SH-SY5Y (cell line): ENCODE measurements around the gene B4GALNT1.

ENCODE experiments used
- GATA2 ChIP-seq: IDR thresholded peaks from 2 replicates; pipeline ENCODE4 v1.6.1; 2011; ENCODE audit warnings: mild to moderate bottlenecking, low read depth, low read length
- GATA3 ChIP-seq: IDR thresholded peaks from 2 replicates; pipeline ENCODE4 v1.6.1; 2011; ENCODE audit warnings: low read depth, mild to moderate bottlenecking, low read length, moderate library complexity

B4GALNT1 gene

DNA sequence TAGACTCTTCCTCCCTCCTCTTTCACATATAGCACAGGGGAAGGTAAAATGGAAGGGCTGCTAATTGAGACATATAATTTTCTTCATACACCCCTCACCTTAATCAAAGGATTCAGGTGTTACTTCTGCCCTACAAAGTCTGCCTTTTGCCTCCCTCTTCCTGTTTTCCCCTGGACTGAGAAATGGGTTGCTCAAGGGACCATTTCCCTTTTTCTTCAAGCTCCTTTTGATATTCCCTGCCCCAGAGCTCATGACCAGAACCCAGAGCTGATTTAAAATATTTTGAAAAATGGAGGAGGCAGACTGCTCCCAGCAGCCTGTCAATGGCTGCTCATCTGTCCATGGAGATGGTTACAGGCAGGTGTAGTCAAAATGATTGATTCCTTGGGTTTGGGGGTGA, 48.3 kb downstream of the B4GALNT1 start:
- TF ChIP-seq GATA2 = no peak
- no peak for TF ChIP-seq GATA3

GRCh38 chr12:57584050-57584449, 49.0 kb downstream of the B4GALNT1 start:
- TF ChIP-seq GATA3 = no peak
- TF ChIP-seq GATA2 = no peak

- TF ChIP-seq GATA3 = no peak
- TF ChIP-seq GATA2 = no peak
Measured at GRCh38 chr12:57583008-57583831, 49.8 kb downstream of the B4GALNT1 start.

DNA sequence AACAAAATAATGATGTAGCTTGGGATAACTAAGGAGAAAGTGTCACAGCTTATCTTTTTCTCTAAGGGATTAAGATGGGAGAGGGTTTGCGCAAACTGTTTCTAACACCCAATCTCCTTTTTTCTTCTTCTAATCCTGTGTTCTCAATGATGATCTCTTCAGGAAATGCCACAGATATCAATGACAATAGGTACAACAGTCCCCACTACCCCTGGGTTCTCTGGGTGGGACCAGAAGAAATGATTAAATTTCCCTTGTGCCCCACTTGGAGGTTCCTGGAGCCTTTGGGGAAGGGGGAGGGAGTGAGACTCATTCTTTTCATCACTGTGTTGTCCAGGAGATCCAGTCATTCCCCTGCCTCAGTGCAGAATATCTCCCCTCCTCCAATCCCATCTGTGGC, 50.6 kb downstream of the B4GALNT1 start:
- TF ChIP-seq GATA2 (no peak), GATA3 (no peak)

- TF ChIP-seq GATA3 (no peak), GATA2 (no peak)
Measured at GRCh38 chr12:57581802-57582201, 51.2 kb downstream of the B4GALNT1 start.

DNA sequence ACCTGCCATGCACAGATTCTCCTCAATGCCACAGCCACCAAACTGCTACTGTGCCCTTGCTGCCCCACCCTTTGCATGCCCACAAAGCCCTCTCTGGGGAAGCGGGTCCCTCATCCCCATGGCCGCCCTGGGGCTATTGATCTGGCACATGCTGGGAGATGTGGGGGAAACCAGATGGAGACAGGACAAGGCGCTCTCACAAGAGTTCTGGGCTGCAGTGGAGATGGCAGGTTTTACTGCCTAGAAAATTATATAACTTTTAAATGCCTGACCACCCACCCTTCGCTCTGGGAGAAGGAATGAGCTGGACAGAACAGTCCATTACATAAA, 52.6 kb downstream of the B4GALNT1 start:
- no peak for TF ChIP-seq GATA2
- TF ChIP-seq GATA3 = no peak

GRCh38 chr12:57579677-57580465, 53.1 kb downstream of the B4GALNT1 start:
- TF ChIP-seq GATA2 = no peak
- TF ChIP-seq GATA3 = no peak

- TF ChIP-seq GATA2 = no peak
- TF ChIP-seq GATA3 = no peak
Measured at GRCh38 chr12:57579011-57579410, 54.0 kb downstream of the B4GALNT1 start.

DNA sequence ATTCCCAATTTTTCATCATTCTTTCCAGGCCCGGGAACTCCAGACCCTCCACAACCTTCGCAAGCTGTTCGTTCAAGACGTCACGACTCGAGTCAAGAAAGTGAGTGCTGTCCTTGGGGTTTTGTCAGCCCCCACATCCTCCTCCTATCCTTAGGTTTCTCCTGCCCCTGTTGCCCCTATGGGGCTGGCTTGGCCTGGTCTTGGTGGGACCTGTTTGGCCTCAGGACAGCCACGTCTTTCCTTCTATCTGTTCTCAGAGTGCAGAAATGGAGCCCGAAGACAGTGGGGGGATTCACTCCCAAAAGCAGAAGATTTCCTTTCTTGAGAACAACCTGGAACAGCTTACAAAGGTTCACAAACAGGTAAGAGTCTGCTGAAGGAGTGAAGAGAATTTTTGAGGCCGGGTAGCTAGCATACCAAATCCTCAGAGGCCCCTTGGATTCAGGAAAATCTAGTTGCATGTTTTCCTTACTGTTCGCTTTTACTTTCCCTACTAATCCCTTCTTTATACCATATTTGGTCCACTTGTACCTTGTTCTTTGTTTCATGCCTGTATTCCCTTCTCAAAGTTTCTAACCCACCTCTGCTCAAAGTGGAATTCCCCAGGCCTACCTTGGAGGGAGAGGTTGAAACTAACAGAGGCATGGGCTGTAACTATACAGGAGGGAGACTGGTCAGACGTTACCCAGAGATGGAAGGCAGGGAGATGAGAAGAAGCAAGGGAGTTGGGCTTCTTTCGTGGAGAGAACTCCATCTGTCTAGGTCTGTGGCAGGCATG, 54.8 kb downstream of the B4GALNT1 start:
- TF ChIP-seq GATA2 = no peak
- TF ChIP-seq GATA3 = no peak

DNA sequence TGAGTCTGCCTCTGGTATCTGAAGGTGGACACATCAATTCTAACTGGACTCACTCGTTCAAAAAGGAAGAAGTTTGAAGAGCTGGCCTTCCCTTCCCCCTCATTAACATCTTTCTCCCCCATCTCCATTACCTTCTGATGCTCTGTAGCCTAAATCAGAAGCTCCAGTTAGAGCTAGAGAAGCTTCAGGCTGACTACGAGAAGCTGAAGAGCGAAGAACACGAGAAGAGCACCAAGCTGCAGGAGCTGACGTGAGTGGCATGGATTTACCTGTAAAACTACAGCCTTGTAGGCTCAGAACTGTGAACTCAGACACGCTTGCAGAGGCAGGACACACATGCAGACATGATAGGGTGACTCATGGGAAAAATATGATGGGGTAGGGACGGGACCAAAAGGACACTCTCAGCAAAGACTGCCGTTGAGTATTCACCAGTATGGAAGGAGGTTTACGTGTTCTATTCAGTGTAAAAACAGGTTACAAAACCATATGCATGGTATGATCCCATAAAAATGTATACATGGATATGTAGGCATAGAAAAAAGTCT, 56.3 kb downstream of the B4GALNT1 start:
- TF ChIP-seq GATA2 (no peak), GATA3 (no peak)
